Upper lobe of right lung (tissue), 1 donor: ENCODE results near the gene SYT1. TPM values are rescaled to one million over a fixed set of nuclear protein-coding genes. Genes with fewer than 3 reads are reported as not detected.

Experiments used
- ATAC-seq: fragments of 200-7000 bp; cut with Tn5 transposase; one replicate; pipeline ENCODE4 v1.9.1; 2020; ENCODE audit warnings: mild to moderate bottlenecking, moderate library complexity
- DNase-seq: peaks from one replicate; pipeline ENCODE4 v3.0.0-alpha.2; 2020
- H3K27ac ChIP-seq: fragments of 200-600 bp; one replicate; pipeline ENCODE4 v1.8.0; 2022
- H3K27me3 ChIP-seq: fragments of 200-600 bp; one replicate; pipeline ENCODE4 v1.8.0; 2022; ENCODE audit warnings: mild to moderate bottlenecking
- H3K36me3 ChIP-seq: fragments of 200-600 bp; one replicate; pipeline ENCODE4 v1.8.0; 2022
- H3K4me1 ChIP-seq: fragments of 200-600 bp; one replicate; pipeline ENCODE4 v1.8.0; 2022
- H3K4me3 ChIP-seq: fragments of 200-600 bp; one replicate; pipeline ENCODE4 v1.8.0; 2022; ENCODE audit warnings: mild to moderate bottlenecking
- H3K9me3 ChIP-seq: fragments of 200-600 bp; one replicate; pipeline ENCODE4 v1.8.0; 2022
- intact Hi-C: fragments of 100-400 bp; cut with DNase I; formaldehyde crosslinking; loops from one replicate; pipeline ENCODE4 v1.11.0; 2022
- total RNA-seq: library from RNA; stranded (reverse); fragmentation: NEBNext Ultra II Directional; extraction: Animal tissue kit (Norgen Biotek cat#: 25700); gene quantifications from one replicate; pipeline ENCODE4 v1.2.1, GENCODE V29; 2021
- TF ChIP-seq, protein P1 (sequence below): fragments of 200-600 bp; IDR thresholded peaks from one replicate; pipeline ENCODE4 v1.8.0; 2022; ENCODE audit warnings: antibody characterized with exemption
- donor health status: DM: no; HTN: yes; CAD: no; lungs with severe emphysema.

Gene SYT1
- total RNA-seq, 1 donor from 2014 or later = 0.58 TPM

DNA sequence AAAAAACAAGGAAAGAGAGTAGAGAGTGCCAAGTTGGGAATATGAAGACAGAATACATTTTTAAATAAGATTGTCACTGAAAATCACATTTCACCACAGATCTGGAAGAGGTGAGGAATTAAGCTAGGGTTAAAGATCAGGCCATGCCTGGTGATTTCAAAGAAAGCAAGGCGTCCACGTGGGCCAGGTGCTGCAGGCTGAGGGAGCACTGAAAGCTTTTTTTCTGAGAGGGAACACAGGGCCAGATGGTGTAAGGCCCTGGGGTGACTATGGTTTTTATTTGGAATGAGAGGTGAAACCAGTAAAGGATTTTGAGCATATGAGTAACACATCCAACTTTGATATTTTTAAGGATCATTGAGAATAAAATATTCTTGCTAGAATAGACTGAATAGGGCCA, 20.9 kb downstream of the SYT1 start:
- Histone ChIP-seq H3K4me3 (no peak overlapping the region), H3K27me3 (no peaks in the 10 kb centered on the region), H3K9me3 (no peaks in the 10 kb centered on the region), H3K36me3 (no peaks in the 10 kb centered on the region), H3K27ac (no peak overlapping the region), H3K4me1 (no peaks in the 10 kb centered on the region)
- no peak for ATAC-seq
- intact Hi-C loops = no loop called here
- TF ChIP-seq, protein P1, sequence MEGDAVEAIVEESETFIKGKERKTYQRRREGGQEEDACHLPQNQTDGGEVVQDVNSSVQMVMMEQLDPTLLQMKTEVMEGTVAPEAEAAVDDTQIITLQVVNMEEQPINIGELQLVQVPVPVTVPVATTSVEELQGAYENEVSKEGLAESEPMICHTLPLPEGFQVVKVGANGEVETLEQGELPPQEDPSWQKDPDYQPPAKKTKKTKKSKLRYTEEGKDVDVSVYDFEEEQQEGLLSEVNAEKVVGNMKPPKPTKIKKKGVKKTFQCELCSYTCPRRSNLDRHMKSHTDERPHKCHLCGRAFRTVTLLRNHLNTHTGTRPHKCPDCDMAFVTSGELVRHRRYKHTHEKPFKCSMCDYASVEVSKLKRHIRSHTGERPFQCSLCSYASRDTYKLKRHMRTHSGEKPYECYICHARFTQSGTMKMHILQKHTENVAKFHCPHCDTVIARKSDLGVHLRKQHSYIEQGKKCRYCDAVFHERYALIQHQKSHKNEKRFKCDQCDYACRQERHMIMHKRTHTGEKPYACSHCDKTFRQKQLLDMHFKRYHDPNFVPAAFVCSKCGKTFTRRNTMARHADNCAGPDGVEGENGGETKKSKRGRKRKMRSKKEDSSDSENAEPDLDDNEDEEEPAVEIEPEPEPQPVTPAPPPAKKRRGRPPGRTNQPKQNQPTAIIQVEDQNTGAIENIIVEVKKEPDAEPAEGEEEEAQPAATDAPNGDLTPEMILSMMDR = no peak
- DNase-seq = no peak

DNA sequence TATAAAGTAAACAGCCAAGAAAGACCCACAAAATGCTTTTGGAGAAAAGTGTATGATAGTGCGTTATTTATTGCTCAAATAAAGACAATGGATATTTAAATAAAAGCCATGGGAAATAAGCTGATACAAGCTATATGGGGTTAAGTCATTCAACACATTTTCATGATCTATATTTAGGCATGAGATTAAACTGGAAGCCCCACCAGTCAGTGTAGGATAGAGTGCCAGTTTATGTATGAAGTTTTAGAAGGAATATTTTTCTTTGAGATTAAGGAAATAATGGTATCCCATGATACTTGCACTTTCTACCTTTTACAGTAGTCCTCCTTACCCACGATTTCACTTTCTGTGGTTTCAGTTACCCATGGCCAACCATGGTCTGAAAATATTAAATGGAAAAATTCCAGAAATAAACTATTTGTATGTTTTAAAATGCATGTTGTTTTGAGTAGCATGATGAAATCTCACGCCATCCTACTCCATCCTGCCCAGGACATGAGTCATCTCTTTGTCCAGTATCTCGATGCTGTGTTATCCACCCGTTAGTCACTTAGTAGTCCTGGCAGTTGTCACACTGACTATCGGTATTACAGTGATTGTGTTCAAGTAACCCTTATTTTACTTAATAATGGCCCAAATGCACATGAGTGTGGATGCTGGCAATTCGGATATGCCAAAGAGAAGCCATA, 22.3 kb downstream of the SYT1 start:
- ATAC-seq (no peak), DNase-seq (no peak)
- intact Hi-C loops = no loop called here
- Histone ChIP-seq H3K36me3 (no peaks in the 10 kb centered on the region), H3K27ac (no peak overlapping the region), H3K9me3 (no peaks in the 10 kb centered on the region), H3K4me1 (no peaks in the 10 kb centered on the region), H3K27me3 (no peaks in the 10 kb centered on the region), H3K4me3 (no peak overlapping the region)
- TF ChIP-seq, protein P1 = no peak

DNA sequence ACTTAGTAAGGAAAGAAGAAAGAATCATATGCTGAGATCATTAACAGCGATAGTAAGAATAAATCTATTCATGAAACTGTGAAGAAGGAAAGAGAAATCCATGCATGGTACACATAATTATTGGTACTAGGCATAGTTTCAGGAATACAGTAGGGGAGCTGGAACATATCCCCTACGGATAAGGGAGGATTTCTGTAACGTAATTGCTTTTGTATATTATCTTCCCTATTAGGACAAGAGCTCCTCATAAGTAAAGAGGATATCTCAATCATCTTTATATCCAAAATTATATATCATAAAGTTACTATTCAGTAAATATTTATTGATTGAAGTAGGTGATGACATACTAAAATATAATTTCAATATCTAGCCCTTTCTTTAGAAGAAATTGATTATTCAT, 22.9 kb downstream of the SYT1 start:
- H3K27ac ChIP-seq = no peak overlapping the region
- TF ChIP-seq, protein P1 = no peak

DNA sequence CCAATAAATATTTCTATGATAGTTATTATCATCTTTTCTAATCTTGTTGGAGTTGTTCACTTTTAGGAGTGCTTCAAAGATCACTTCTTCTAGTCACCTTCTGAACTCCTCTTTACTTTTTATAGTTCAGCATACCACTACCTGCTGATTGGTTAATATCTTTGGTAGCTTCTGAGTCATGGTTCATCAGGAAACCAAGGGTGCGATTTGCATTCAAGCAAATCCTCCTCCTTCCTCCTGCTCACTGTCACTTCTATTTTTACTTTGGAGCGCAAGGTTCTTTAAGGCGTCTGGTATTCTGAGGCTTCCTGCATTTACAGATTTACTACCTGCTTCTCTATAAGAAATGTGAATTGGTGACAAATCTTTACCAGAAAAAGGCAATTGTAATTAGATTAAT, 24.0 kb downstream of the SYT1 start:
- Histone ChIP-seq H3K36me3 (no peaks in the 10 kb centered on the region), H3K9me3 (no peaks in the 10 kb centered on the region), H3K27ac (no peak overlapping the region), H3K27me3 (no peaks in the 10 kb centered on the region), H3K4me3 (no peak overlapping the region), H3K4me1 (no peaks in the 10 kb centered on the region)
- ATAC-seq = no peak
- DNase-seq = no peak
- TF ChIP-seq, protein P1 = no peak
- intact Hi-C loops = no loop called here

More for the DNA sequence above, 22.9 kb downstream of the SYT1 start:
- H3K27me3 ChIP-seq = no peaks in the 10 kb centered on the region
- intact Hi-C loops = no loop called here
- DNase-seq (no peak), ATAC-seq (no peak)
- H3K9me3 ChIP-seq = no peaks in the 10 kb centered on the region
- no peaks in the 10 kb centered on the region for H3K4me1 ChIP-seq
- no peaks in the 10 kb centered on the region for H3K36me3 ChIP-seq
- no peak overlapping the region for H3K4me3 ChIP-seq

DNA sequence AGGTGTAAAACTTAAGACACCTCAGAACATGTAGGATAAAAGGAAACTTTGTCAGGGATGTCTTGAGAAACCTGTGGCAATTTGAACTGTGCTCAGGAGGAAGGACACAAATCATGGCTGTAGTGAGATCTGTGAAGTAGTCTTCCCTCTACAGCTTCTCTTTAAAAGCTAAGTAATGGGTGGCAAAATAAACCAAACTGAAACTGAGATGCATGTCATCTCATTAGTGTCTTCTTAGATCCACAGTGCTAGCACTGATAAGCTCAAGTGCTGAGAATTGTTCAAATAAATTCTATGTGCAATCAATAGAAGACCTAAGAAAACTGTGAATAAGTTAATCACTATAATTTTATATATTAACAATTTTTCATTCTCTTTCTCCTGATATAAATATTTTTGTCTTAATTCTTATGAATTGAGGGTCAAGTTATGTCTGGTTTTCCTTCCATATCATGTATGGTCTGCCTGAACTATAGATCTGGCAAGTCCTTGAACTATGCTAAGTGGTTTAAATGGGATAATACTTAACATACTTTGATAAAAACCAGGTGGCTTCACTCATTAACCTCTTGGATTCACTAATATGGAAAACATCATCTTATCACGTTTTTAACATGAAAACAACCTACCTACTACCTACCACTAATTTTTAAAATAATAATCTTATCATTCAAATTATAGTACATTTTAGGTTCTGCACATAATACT, 27.2 kb downstream of the SYT1 start:
- ATAC-seq = no peak
- TF ChIP-seq, protein P1 = no peak
- H3K27me3 ChIP-seq = no peaks in the 10 kb centered on the region
- H3K9me3 ChIP-seq = no peaks in the 10 kb centered on the region
- H3K27ac ChIP-seq = no peak overlapping the region
- H3K36me3 ChIP-seq = no peaks in the 10 kb centered on the region
- H3K4me3 ChIP-seq = no peak overlapping the region
- intact Hi-C loops = no loop called here
- H3K4me1 ChIP-seq = no peaks in the 10 kb centered on the region
- no peak for DNase-seq
